HUES6 (cell line): Measurements from ENCODE around the gene TBC1D2B.

ENCODE experiments used
- H3K27ac ChIP-seq: 2 replicates; pipeline ENCODE4 v1.7.0; 2013; ENCODE audit warnings: low read depth, mild to moderate bottlenecking, low read length, inconsistent platforms
- H3K27me3 ChIP-seq: 2 replicates; pipeline ENCODE4 v1.6.1; 2013; ENCODE audit warnings: low read length; ENCODE audit not compliant: control insufficient read depth, insufficient read depth
- H3K36me3 ChIP-seq: 2 replicates; pipeline ENCODE4 v1.6.1; 2013; ENCODE audit warnings: low read length; ENCODE audit not compliant: control insufficient read depth, insufficient read depth
- H3K4me1 ChIP-seq: 2 replicates; pipeline ENCODE4 v1.6.1; 2013; ENCODE audit warnings: low read length; ENCODE audit not compliant: control insufficient read depth, insufficient read depth
- H3K4me3 ChIP-seq: 2 replicates; pipeline ENCODE4 v1.5.1; 2013; ENCODE audit warnings: low read depth, low read length
- H3K9ac ChIP-seq: one replicate; pipeline ENCODE4 v1.6.1; 2013; ENCODE audit warnings: mild to moderate bottlenecking, low read length
- H3K9me3 ChIP-seq: 2 replicates; pipeline ENCODE4 v1.6.1; 2013; ENCODE audit warnings: low read depth, low read length; ENCODE audit not compliant: control insufficient read depth, insufficient read depth

TBC1D2B gene

GRCh38 chr15:78077053-78077870 lies at the start of gene TBC1D2B:
Gene TBC1D2B (minus strand): TSS chr15:78077711. CDS start chr15:78077652, 59 bp downstream.
- Histone ChIP-seq H3K9me3 (no peaks in the 10 kb centered on the region), H3K4me3 (peak within 1 kb of the TSS; percentile 78), H3K36me3 (no peaks in the 10 kb centered on the region), H3K4me1 (peaks cover 15% of the 10 kb centered on the region), H3K9ac (peak within 1 kb of the TSS; percentile 29), H3K27me3 (no peaks in the 10 kb centered on the region), H3K27ac (no peak within 1 kb of the TSS)

DNA sequence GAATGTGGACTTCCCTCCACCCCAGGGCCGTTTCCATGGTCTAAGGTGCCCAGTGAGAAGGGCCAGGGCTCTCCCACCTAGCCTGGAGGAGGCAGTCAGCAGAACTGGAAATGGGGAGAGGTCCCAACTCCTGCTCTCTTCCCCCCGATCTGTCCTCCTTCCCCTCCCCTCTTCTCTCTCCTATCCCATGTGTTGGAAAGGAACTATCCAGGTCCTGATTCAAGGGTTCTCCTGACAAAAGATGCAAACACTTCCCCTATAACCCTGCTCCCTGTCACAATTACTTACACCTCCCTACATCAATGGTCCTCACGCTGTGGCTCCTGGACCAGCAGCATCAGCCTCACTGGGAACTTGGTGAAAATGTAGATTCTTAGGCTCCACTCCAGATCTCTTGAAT lies 47.8 kb upstream of the TBC1D2B start:
- no peak overlapping the region for H3K9ac ChIP-seq
- peaks cover 22% of the 10 kb centered on the region for H3K4me1 ChIP-seq
- no peak overlapping the region for H3K27ac ChIP-seq
- no peaks in the 10 kb centered on the region for H3K36me3 ChIP-seq
- H3K9me3 ChIP-seq, result no peaks in the 10 kb centered on the region
- no peak overlapping the region for H3K4me3 ChIP-seq
- H3K27me3 ChIP-seq, result no peaks in the 10 kb centered on the region

DNA sequence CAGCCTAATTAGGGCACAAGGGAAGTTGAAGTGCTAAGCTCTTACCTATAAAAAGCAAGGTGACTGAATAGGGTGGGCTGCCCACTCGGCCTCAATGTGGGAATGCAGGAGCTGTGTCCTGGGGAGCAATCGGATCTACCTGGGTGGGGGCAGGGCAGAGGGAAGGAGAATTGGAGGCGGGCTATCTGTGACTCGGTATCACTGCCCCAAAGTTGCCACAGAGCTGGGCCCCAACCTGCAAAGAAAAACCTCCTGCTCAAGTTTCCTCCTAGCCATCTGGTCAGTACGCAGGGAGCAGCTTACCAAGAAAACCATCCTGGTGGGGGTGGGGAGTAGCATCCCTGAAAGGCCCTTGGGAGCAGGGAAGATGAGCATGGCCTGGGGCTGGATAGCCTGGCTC lies 43.0 kb upstream of the TBC1D2B start:
- H3K9ac ChIP-seq, result no peak overlapping the region
- H3K36me3 ChIP-seq, result no peaks in the 10 kb centered on the region
- no peaks in the 10 kb centered on the region for H3K27me3 ChIP-seq
- no peak overlapping the region for H3K4me3 ChIP-seq
- no peaks in the 10 kb centered on the region for H3K9me3 ChIP-seq
- peaks cover 10% of the 10 kb centered on the region for H3K4me1 ChIP-seq
- H3K27ac ChIP-seq, result no peak overlapping the region

DNA sequence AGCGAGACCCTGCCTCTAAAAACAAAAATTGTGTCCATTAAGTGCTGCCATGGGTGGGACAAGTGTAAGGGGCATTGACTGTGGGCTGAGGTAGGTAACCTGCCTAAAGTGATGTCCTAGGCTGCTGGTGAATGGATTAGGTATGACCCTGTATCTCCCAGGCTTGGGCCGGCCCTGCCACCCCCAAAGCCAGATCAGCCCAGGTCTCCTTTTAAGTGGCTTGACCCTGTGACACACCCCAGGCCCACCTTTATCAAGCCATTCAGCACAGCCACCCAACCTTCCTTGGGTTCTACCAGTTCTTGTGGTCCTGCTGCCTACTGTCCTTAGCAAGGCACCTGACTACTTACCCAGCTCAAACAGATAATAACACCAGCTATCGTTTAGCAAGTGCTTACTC lies 35.0 kb upstream of the TBC1D2B start:
- H3K4me3 ChIP-seq, result no peak overlapping the region
- H3K36me3 ChIP-seq, result no peaks in the 10 kb centered on the region
- no peaks in the 10 kb centered on the region for H3K9me3 ChIP-seq
- H3K27ac ChIP-seq, result no peak overlapping the region
- peaks cover 6% of the 10 kb centered on the region for H3K4me1 ChIP-seq
- H3K27me3 ChIP-seq, result no peaks in the 10 kb centered on the region
- no peak overlapping the region for H3K9ac ChIP-seq

DNA sequence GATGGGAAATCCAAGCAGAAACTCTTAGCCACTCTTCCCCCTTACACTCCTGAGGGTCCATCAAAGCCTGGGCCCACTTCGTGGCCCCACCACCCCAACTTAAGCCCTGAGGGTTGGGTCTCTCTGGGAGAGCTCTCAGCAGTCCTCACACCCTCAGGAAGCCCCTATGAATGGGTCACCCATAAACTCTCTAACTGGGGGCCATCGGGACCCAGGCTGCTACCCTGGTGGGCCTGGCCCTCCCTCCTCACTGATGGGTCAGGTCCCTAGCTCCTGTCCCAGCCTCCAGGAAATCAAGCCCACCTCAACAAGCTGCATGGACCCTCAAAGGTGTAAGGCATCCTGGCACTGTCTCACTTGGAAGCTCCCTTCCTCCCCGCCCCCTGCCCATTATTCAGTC lies 34.3 kb upstream of the TBC1D2B start:
- Histone ChIP-seq H3K36me3 (no peaks in the 10 kb centered on the region), H3K9me3 (no peaks in the 10 kb centered on the region), H3K27ac (no peak overlapping the region), H3K27me3 (no peaks in the 10 kb centered on the region), H3K4me3 (no peak overlapping the region), H3K4me1 (peaks cover 6% of the 10 kb centered on the region), H3K9ac (no peak overlapping the region)

DNA sequence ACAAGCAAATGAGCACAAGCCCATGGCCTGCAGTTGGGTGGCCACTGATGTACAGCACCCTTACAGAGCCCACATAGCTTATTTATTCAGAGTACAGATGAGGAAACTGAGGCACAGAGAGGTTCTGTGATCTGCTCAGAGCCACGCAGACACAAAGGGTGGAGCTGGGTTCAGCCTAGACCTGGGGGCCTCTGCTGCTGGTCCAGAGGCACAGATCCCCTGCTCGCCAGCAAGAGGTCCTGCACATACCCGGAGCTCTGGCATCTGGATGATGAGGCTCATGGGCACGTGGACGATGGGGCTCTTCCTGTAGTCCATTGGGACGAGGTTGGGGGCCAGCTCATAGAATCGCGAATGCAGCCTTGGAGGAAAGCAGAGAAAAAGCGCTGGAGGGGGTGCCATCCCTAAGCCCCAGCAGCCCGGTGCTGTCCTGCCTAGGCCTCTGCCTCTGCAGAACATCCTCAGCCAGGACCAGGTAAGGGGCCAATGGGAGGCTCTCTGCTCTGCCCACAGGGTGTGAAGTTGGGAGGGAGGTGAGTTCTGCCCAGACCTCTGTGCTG lies 33.5 kb upstream of the TBC1D2B start:
- Histone ChIP-seq H3K27me3 (no peaks in the 10 kb centered on the region), H3K4me1 (peaks cover 6% of the 10 kb centered on the region), H3K9ac (no peak overlapping the region), H3K4me3 (no peak overlapping the region), H3K36me3 (0 out of 2 replicates have a peak, but pooled peaks cover under 1% of the 10 kb centered on the region), H3K27ac (no peak overlapping the region), H3K9me3 (no peaks in the 10 kb centered on the region)

DNA sequence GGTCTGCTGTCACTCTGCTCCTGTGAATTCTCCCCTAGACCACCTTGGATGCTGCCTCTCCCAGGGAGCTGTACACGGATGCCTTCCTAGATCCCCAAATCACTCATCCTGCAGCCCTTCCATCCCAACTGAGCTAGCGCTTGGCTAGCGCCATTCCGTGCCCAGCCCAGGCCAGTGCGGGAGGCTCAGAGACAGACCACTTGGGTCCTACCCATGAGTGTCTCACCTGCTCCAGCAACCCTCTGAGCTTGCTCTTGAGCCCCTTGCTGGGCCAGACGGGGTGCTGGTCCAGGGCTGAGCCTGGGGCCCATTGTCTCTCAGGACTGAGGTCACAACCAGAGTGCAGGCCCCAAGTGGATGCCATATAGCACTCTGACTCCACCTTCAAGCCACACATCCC lies 32.6 kb upstream of the TBC1D2B start:
- H3K9me3 ChIP-seq, result no peaks in the 10 kb centered on the region
- H3K36me3 ChIP-seq, result peaks cover 7% of the 10 kb centered on the region
- H3K4me3 ChIP-seq, result no peak overlapping the region
- H3K4me1 ChIP-seq, result peaks cover 6% of the 10 kb centered on the region
- H3K27me3 ChIP-seq, result no peaks in the 10 kb centered on the region
- H3K9ac ChIP-seq, result no peak overlapping the region
- no peak overlapping the region for H3K27ac ChIP-seq

DNA sequence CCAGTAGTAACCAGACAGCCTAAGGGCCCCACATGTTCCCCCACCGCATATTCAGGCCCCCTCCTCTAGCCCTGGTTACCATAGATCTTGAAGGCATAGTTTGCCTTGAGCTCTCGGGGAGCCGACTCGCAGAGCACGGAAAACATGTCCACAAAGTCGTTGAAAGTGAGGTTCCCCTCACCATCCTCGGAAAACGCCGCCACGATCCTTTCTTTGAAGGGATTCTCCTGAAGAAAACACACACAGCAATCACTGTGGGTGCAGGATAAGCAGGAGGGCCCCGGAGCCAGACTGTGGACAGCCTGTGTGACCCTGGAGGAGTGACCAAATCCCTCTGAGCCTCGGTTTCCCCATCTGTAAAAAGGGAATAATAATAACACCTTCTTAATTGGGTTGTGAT lies 31.6 kb upstream of the TBC1D2B start:
- Histone ChIP-seq H3K9me3 (no peaks in the 10 kb centered on the region), H3K4me3 (no peak overlapping the region), H3K9ac (no peak overlapping the region), H3K27me3 (no peaks in the 10 kb centered on the region), H3K4me1 (peaks cover 6% of the 10 kb centered on the region), H3K27ac (no peak overlapping the region), H3K36me3 (peaks cover 7% of the 10 kb centered on the region)

- no peak overlapping the region for H3K9ac ChIP-seq
- H3K27ac ChIP-seq, result no peak overlapping the region
- H3K27me3 ChIP-seq, result no peaks in the 10 kb centered on the region
- no peaks in the 10 kb centered on the region for H3K9me3 ChIP-seq
- peaks cover 7% of the 10 kb centered on the region for H3K36me3 ChIP-seq
- peaks cover under 1% of the 10 kb centered on the region; the same call in 1 of the 2 replicates for H3K4me1 ChIP-seq
- no peak overlapping the region for H3K4me3 ChIP-seq
Observed at GRCh38 chr15:78108300-78109084, 31.0 kb upstream of the TBC1D2B start.

- Histone ChIP-seq H3K4me3 (no peak overlapping the region), H3K27me3 (no peaks in the 10 kb centered on the region), H3K9me3 (no peaks in the 10 kb centered on the region), H3K4me1 (no peaks in the 10 kb centered on the region), H3K27ac (no peak overlapping the region), H3K9ac (no peak overlapping the region), H3K36me3 (peaks cover 7% of the 10 kb centered on the region)
Observed at GRCh38 chr15:78107471-78107870, 30.0 kb upstream of the TBC1D2B start.
